ENCODE data around the gene RUNDC3A. TPM values are rescaled to one million over a fixed set of nuclear protein-coding genes. Genes with fewer than 3 reads are reported as not detected.

Gene RUNDC3A
- total and polyA plus RNA-seq, 9 donors: 0.24 to 5.4 (median 1.5) TPM

GRCh38 chr17:44354582-44355561, 46.5 kb downstream of the RUNDC3A start:
- H3K4me1 ChIP-seq (ENCODE audit: insufficient read depth): no peaks in the 10 kb centered on the region
- 44 to 59% (median 54%) methylated on average over 65 to 77 of the region's 77 CpGs for WGBS, 3 donors
- no peaks in the 10 kb centered on the region for H3K36me3 ChIP-seq
- TF ChIP-seq CTCF (IDR thresholded peaks at IDR 0.05) (no peak), EP300 (IDR thresholded peaks at IDR 0.05) (no peak), POLR2A (IDR thresholded peaks at IDR 0.05) (no peak)
- DNase-seq: peak in 3 of 5 donors; percentile 58 to 81 (median 64)
- intact Hi-C loops (cut with DNase I): loop anchor here in 1 of 4 donors (10.0 kb wide), 1 partner anchor 150 kb away; no protein-coding TSS in a partner anchor
- H3K27me3 ChIP-seq: no peaks in the 10 kb centered on the region
- no peak overlapping the region for H3K27ac ChIP-seq
- no peaks in the 10 kb centered on the region for H3K9me3 ChIP-seq
- no peak overlapping the region for H3K4me3 ChIP-seq

- intact Hi-C loops (cut with DNase I): loop anchor here in 1 of 4 donors (10.0 kb wide), 1 partner anchor 151 kb away; no protein-coding TSS in a partner anchor
- no peak overlapping the region for H3K4me3 ChIP-seq
- no peak for DNase-seq
- H3K4me1 ChIP-seq (ENCODE audit: insufficient read depth): no peaks in the 10 kb centered on the region
- H3K27ac ChIP-seq: no peak overlapping the region
- TF ChIP-seq CTCF (IDR thresholded peaks at IDR 0.05) (no peak), EP300 (IDR thresholded peaks at IDR 0.05) (no peak), POLR2A (IDR thresholded peaks at IDR 0.05) (no peak)
- H3K27me3 ChIP-seq: no peaks in the 10 kb centered on the region
- WGBS, 3 donors: 84 to 86% (median 84%) methylated on average over 17 of the region's 17 CpGs
- no peaks in the 10 kb centered on the region for H3K36me3 ChIP-seq
- H3K9me3 ChIP-seq: no peaks in the 10 kb centered on the region
Observed at GRCh38 chr17:44355642-44356099, 47.3 kb downstream of the RUNDC3A start.

GRCh38 chr17:44356241-44356640, 47.8 kb downstream of the RUNDC3A start:
- TF ChIP-seq EP300 (IDR thresholded peaks at IDR 0.05): no peak
- no peak for TF ChIP-seq CTCF (IDR thresholded peaks at IDR 0.05)
- TF ChIP-seq POLR2A (IDR thresholded peaks at IDR 0.05): no peak
- Histone ChIP-seq H3K4me1 (ENCODE audit: insufficient read depth) (peaks cover 4% of the 10 kb centered on the region), H3K36me3 (no peaks in the 10 kb centered on the region), H3K27ac (no peak overlapping the region), H3K27me3 (no peaks in the 10 kb centered on the region), H3K4me3 (no peak overlapping the region), H3K9me3 (no peaks in the 10 kb centered on the region)
- WGBS, 3 donors: 96 to 98% (median 96%) methylated on average over 11 of the region's 11 CpGs
- intact Hi-C loops (cut with DNase I): loop anchor here in 1 of 4 donors (10.0 kb wide), 1 partner anchor 151 kb away; no protein-coding TSS in a partner anchor
- no peak for DNase-seq

- H3K4me1 ChIP-seq (ENCODE audit: insufficient read depth): peaks cover 7% of the 10 kb centered on the region
- no peak for TF ChIP-seq POLR2A (IDR thresholded peaks at IDR 0.05)
- TF ChIP-seq EP300 (IDR thresholded peaks at IDR 0.05): no peak
- no peak for TF ChIP-seq CTCF (IDR thresholded peaks at IDR 0.05)
- WGBS, 3 donors: 90 to 95% (median 94%) methylated on average over 9 of the region's 9 CpGs
- H3K4me3 ChIP-seq: no peak overlapping the region
- no peaks in the 10 kb centered on the region for H3K27me3 ChIP-seq
- DNase-seq: no peak
- no peaks in the 10 kb centered on the region for H3K9me3 ChIP-seq
- intact Hi-C loops (cut with DNase I): loop anchor here in 1 of 4 donors (10.0 kb wide), 1 partner anchor 153 kb away; no protein-coding TSS in a partner anchor
- H3K27ac ChIP-seq: no peak overlapping the region
- H3K36me3 ChIP-seq: no peaks in the 10 kb centered on the region
Observed at GRCh38 chr17:44358066-44358465, 49.7 kb downstream of the RUNDC3A start.

Data from ovary (tissue), 9 donors.